ENCODE data around the gene INSRR.
A peak's percentile ranks its signal among the peaks of the same experiment; 100 is the strongest.

INSRR gene

DNA sequence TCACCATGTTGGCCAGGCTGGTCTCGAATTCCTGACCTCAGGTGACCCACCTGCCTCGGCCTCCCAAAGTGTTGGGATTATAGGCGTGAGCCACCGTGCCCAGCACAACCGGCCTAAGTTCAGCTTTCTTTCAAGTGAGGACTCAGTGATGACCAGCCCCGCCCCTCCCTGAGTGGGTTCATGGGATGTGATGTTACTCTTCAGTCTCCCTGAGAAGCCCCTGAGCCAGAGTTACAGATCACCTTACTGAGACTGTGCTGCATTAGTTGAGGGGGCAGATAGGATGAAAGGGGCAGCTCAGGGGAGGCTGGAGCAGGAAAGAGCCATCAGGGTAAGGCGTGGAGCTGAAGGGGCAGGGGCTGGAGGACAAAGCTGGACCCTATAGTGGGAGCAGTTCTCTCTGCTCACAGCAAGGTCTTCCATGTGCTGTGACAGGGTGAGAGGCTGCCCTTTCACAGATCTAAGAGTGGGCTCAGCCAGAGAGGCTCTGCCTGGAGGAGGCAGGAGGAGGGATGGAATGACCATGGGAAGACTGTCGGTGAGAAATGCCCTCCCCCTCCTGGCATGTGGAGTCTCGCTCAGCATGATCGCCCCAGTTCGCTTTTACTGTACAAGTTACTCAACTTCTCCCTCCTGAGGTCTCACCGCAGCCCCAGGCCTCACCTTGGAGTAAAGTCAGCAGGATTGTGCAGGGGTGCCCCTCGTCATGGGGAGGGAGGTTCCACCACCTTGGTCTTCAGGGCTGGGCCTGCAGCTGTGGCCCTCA lies 55.6 kb downstream of the INSRR start:
- DNase-seq, result no peak

DNA sequence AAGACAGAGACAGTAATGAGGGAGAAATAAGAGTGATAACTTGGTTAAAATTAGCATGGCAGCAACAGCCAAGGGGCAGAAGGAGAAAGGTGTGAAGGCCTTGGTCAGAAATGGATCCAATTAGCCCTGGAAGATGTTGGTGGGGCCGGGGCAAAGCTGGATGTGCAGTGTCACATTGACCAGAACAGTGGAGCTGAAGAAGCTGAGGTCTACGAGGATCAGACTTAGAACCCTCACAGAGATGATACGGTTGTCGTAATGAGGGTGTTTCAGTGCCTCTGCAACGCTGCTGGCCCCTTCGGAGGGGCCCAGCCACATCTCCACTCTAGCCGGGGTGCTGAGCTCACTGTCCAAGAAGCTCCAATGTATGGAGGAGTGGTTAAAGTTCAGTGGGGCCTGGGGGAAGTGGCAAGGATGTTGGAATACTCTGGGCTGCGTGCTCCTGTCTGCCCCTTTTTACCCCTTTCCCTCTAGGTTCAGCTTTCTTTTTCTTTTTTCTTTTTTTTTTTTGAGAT lies 56.4 kb downstream of the INSRR start:
- DNase-seq, result no peak

DNA sequence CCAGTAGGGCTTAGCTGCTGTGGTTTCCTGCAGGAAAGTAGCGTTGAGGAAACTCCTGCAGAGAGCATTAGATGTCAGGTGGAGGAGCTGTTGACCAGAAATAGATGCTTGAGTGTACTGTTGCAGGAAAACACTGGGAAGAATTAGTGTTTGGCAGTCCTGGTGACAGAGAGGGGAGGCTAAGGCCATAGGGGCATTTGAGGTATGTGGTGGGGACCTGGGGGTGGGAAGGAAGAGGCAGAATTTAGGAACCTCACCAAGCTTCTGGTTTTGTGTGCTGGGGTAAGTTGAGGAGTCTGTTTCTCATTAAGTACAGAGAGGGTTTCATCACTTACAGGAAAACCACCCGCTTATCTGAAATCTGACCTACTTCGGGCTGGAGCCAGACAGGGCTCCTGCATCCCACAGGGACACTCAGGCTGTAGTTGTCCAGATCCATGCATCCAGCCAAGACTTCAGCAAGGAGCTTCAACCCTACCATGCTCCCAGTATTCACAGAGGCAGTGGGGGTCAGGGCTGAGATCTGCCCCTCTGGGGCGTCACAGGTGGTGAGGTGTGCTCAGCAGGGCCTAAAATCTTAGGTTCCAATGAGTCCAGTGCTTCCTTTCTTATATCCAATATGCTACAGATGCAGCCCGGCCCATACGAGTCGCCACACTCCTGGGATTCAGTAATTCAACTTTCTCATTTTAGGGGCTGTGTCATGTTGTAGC lies 57.4 kb downstream of the INSRR start:
- DNase-seq, result no peak

DNA sequence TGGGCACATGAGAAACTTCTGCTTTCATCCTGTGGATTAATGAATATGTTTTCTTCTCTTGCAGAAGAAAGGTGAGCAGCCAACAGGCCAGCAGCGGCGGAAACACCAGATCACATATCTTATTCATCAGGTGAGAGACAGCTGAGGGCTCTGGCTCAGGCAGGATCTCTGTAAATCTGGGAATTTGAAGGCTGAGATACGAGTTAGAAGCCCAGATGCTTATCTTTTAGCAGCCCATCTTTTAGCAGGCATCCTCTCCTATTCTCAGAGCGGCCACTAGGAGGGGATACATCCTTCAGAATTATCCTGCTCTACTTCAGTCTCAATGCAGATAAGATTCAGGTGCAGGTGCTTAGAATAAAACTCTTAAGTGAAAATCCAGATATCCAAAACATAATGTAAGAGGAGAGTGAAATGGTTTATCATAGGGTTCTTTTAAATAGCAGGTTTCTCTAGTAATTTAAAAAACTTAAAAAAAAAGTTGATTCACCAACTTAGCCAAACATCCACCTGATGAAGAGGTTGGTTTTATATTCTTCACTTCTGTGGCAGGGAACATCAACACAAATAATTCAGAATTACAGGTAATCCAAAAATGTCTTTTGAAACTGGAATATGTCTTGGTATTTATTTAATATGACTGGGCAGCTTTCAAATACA lies 61.6 kb downstream of the INSRR start:
- DNase-seq, result peak; percentile 35

DNA sequence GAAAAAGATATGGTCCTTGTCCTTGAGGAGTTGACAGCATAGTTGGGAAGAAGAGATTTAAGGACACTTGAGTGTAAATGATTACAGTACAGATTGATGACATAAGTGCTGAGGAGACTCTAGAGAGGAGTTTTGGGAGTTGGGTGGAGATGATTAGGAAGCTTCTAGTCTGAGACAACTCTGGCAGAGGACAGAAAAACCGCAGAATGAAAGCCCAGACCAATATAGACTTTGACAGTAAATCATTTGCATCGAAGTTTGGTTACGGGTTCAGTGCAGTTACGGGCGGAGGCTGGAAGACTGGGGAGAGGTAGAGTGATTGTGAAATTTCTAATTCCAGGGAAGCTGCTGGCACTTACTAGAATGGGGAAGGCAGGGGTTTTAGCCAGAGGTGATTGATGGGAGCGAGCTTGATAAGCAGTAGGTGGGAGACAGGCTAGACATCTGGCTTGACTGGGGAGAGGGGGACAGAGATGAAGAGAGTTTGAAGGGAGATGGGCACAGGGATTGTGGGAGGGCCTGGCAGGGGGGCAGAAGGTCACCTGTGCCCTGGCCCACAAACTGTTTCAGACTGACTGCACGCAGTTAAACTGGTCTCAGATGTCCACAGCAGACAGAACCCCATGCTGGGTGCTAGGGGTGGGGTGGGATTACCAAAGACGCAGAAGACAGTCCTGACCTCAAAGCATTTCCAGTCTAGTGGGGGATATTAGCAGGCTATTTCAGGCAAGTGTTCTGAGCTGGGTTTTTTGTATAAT lies 62.4 kb downstream of the INSRR start:
- no peak for DNase-seq

DNA sequence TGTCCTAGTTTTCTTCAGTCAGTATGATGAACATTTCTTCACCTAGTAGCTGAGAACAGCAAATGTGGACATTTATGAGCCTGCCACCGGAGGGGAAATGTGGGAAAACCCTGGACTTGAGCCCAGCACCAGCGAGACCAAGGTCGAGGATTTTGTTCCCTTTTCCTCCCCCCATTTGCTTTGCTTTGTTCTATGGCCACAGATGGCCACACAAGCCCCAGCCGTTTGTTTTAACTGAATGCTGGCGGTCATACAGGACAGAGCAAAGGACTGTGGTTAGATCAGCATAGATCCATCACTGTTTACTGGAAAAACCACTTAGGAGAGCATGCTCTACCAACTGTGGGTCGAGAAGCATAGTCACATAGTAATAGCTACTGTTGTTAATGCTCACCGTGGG lies 63.1 kb downstream of the INSRR start:
- no peak for DNase-seq

DNA sequence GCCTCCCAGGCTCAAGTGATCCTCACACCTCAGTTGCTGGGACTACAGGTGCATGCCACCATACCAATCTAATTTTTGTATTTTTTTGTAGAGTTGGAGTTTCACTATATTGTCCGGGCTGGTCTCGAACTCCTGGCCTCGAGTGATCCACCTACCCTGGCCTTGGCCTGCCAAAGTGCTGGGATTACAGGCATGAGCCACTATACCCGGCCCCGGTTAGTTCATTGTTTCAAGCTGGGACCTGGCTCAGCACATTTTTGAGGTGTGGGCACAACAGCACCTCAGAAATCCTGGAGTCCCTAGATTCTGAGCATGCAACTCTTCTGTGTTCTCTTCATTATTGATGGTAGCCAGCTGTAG lies 63.6 kb downstream of the INSRR start:
- DNase-seq, result no peak

DNA sequence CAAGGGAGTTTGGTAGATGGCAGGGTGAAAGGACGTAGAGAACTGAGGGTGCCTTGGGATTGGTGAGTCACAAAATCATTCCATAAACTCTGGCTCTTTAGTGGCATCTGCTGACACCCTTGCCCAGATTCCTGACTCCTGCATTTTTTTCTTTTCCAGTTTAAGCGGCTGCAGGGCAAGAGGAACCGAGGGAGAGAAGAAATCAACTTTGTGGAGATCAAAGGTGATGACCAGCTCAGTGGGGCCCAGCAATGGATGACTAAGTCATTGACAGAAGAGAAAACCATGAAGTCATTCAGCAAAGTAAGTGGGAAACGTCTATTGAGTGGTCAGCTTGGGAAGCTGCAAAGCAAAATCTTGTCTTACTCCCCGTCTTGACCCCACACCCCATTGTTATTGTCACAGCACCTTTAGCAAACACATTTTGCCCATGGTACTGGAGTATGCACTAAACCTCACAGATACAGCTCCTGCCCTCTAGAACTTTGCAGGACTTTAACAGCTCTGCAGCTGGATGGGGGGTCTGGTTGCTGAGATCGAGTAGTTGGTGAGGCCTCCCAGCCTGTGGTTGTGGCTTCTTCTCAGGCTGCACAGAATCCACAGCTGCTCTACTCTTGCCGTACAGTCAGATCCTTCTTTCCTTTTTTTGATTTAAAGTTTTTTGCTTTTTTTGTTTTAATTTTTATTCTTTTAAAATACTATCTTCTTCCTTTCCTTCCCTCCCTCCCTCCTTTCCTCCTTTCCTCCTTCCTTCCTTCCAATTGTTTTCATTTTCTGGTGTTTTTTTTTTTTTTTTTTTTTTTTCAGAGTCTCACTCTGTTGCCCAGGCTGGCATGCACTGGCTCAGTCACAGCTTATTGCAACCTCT lies 64.2 kb downstream of the INSRR start:
- DNase-seq, result no peak
